GM12801 (cell line): ENCODE results near the gene RAB25.

ENCODE experiments used
- CTCF ChIP-seq: IDR thresholded peaks from one replicate; pipeline ENCODE4 v1.5.1; 2011; ENCODE audit warnings: control low read depth; ENCODE audit not compliant: insufficient read length; ENCODE audit errors: extremely low read depth

RAB25 gene

GRCh38 chr1:156060937-156061636, at the start of gene RAB25:
TSS of gene RAB25 (plus strand) at chr1:156061160. CDS start at chr1:156061401, 241 bp downstream.
- no peak for TF ChIP-seq CTCF

GRCh38 chr1:156012051-156012817, 48.7 kb upstream of the RAB25 start:
- no peak for TF ChIP-seq CTCF

- no peak for TF ChIP-seq CTCF
These were observed 46.1 kb upstream of the RAB25 start for GRCh38 chr1:156014829-156015228.

GRCh38 chr1:156019946-156020292, 41.0 kb upstream of the RAB25 start:
- no peak for TF ChIP-seq CTCF

GRCh38 chr1:156020293-156021092, 40.5 kb upstream of the RAB25 start, which contains the start of gene SSR2:
TSS of gene SSR2 (minus strand) at chr1:156020951. CDS start at chr1:156020167, 784 bp downstream.
- TF ChIP-seq CTCF: no peak

- no peak for TF ChIP-seq CTCF
These were observed 39.9 kb upstream of the RAB25 start for GRCh38 chr1:156021093-156021428.

- no peak for TF ChIP-seq CTCF
These were observed 39.0 kb upstream of the RAB25 start for GRCh38 chr1:156021954-156022353.
